Measurements from ENCODE around the gene ITPRID2.
"Not testable (repeated sequence)": the region's sequence is repeated elsewhere in the genome, so short reads cannot be mapped to it uniquely, and the experiment has no call there.

The ITPRID2 gene

GRCh38 chr2:181916726-181917718, 25.5 kb downstream of the ITPRID2 start:
- no peak for DNase-seq (ENCODE audit: low spot score)

GRCh38 chr2:181918188-181918587, 26.7 kb downstream of the ITPRID2 start:
- DNase-seq (ENCODE audit: low spot score) = no peak

- no peak for DNase-seq (ENCODE audit: low spot score)
Measured at GRCh38 chr2:181923121-181923520, 31.6 kb downstream of the ITPRID2 start.

DNA sequence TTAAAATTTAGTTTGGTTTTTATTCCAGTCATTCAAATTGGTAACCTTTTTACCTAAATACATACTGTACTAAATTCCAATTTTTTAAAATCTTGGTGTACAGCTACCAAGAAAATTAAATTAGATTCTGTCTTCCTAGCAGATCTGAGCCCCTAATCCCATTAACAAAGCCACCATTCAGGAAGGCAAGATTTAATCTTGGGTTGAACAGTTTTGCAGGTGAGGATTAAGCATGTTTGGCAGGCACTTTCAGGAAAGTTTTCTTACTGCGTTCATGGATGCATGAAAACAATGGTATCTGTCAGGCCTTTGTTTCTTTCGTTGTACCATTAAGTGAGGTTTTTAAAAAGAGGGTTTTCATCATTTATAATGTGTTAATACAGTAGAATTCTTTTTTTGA, 32.8 kb downstream of the ITPRID2 start:
- no peak for DNase-seq (ENCODE audit: low spot score)

- DNase-seq (ENCODE audit: low spot score) = no peak
Measured at GRCh38 chr2:181934694-181935093, 43.2 kb downstream of the ITPRID2 start.

- DNase-seq (ENCODE audit: low spot score) = peak; percentile 78
Measured at GRCh38 chr2:181937473-181937872, 45.9 kb downstream of the ITPRID2 start.

DNA sequence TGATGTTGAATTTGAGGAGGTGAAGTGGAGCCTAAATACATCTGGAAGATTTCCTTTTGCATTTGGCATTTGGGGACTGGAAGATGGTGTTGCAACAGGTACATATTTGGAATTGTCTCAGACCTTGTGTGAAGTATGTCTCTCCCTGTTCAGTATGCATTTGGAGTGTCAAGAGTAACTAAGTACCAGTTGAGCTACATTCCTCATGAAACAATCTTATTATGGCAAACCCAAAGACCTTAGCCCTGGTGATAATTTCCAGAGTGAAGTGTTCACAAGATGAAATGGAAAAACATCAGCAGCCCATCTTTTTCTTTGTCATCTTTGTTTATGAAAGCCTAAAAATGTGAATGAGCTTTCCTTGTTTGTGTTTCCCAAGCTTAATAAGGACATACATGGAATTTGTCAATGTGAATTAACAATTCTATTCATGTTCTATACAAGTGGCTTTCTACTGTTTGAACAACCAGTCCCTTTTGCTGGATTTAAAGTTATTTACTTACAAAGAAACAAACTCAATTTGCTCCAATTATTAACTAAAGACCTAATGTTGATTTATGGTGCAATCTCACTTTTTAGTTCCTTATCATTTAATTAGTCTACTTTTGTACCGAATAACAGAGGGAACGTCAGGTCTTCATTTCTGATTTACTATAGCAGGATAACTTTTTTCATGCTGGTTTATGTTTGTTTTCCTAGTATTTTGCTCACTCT, 52.0 kb downstream of the ITPRID2 start:
- no peak for DNase-seq (ENCODE audit: low spot score)

- no peak for DNase-seq (ENCODE audit: low spot score)
Measured at GRCh38 chr2:181944164-181944913, 52.8 kb downstream of the ITPRID2 start.

DNA sequence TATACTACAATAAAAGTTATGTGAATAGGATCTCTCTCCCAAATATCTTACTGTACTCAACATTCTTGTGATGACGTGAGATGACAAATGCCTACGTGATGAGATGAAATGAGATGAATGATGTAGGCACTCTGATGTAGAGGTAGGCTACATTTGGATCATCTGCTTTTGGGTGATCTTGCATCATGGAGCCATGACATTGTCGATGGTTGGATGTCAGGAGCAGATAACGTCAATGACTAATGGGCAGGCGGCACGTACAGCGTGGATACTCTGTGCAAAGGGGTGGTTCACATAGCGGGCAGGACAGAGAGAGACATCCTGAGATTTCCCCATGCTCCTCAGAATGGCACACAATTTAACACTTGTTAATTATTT, 53.4 kb downstream of the ITPRID2 start:
- no peak for DNase-seq (ENCODE audit: low spot score)

DNA sequence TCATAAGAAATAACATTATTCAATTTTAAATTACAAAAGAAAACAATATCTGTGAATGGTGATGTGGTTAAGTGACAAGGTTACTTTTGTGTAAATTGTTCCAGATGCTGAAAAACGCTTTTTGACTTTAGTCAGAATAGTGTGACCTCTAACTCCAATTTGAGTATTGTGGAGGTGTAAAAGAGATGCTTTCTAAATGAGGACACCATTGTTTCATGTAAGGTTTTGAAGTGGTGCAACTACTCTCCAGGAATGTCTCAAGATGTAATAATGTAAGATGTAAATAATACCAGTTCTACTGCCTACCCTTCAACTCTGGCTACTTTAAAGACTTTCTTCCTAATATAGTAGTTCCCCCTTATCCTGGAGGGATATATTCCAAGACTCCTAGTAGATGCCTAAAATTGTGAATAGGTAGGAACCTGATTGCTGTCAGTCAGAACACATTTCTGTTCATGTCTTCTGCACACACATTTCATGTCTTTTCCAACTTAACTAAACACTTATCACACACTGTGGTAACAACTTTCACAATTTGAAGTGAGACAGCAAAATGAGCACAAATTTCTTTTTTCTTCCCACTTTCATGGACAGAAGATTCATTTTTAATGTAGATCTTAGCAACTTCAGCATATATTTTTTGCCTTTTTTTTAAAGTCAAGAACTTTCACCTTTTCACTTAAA, 55.1 kb downstream of the ITPRID2 start:
- no peak for DNase-seq (ENCODE audit: low spot score)

DNA sequence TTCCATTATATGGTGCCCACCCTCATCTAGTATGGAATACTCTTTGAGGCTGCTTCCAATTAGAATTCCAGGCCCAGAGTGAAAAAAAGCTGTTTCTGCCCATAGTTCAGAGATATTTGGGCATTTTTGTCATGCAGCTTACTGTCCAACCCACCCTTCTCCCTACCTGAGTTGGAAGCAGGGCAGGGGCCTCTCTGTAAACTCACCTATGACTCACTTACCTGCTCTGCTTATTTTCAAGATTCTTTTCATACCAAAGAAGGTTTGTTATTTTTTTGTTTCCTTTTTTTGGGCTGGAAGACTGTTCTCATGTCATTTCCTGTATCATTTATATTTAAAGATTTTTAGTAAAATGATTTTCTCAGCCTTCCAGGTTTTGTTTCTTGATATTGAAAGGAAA, 55.7 kb downstream of the ITPRID2 start:
- no peak for DNase-seq (ENCODE audit: low spot score)

DNA sequence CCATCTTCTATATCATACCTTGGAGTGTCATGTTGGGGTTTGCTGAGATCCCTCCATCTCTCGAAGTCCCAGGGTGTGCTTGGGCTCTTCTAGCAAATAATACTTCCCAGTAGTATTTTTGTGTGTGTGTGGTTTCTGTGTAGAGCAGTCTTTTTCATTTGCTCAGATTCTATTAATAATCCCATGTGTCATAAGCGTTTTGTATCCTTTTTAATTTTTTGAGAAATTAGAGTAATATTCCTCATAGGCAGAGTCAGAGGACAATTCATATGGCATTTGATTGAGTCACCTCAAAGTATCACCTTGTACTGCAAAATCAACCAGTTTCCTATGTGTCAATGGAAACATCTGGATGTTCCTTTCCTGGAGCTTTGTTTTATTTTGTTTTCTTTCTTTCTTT, 56.7 kb downstream of the ITPRID2 start:
- DNase-seq (ENCODE audit: low spot score) = no peak

- DNase-seq (ENCODE audit: low spot score) = no peak
Measured at GRCh38 chr2:181949047-181949446, 57.5 kb downstream of the ITPRID2 start.

DNA sequence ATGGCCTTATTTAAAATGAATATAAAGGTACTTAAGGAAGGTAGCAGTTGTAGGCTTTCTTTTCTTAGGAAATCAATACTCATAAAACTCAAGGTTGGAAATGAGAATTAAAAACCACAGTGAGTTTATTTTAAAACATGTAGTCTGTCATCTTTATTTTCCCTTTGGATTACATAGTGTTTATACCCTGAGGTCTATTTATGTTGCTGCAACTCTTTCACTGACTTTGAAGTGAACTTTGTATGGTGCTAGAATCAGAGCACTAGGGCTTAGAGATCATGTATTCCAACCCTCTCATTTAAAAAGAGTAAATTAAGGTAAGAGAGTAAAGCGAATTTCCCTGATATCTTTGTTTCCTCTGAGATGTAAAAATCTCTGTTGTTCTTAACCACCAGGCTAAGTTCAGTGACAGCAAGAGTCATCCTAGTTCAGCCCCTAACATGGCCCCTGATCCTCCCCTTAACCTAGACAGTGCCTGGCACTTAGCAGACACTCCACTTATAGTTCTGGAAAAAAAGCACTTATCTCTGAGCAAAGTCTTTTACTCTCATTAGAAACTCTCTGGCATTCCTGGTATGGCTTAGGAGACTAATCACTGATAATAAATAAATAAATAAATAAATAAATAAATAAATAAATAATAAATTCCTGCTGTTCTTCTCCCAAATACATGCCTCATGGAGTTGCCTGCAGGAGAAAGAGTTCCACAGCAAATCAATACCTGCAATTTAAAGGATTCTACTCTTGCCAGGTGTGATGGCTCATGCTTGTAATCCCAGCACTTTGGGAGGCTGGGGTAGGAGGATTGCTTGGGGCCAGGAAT, 61.1 kb downstream of the ITPRID2 start:
- DNase-seq (ENCODE audit: low spot score) = no peak

DNA sequence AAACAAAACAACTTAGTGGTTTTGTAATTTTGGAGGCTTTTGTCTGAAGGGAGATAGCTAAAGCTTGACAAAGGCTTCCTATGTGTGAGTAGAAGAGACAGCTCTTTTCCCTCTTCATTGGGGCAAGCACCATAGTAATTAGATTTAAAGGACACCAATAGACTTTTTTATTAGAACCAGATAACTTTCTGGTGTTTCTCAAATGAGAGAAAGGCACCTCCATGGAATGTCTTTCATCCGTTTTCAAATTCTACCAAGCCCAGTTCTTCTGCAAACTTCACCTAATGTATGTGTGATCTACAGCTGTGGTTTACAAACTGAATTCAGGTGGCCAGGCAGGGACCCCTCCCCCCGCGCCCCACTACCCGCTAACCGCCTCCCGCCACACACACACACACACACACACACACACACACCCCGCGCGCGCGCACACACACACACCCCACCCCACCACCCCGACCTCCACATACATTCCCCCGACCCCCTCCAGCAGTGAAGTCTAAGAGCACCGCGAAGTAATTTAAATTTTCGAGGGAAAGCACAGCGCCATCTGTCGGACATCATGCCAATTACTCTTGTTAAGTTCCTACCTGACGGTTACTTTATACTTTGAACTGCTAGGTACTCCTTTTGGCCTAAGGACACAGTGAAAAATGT, 62.5 kb downstream of the ITPRID2 start:
- peak; percentile 77 for DNase-seq (ENCODE audit: low spot score)

- no peak for DNase-seq (ENCODE audit: low spot score)
Measured at GRCh38 chr2:181954538-181954883, 63.0 kb downstream of the ITPRID2 start.

- DNase-seq (ENCODE audit: low spot score) = no peak
Measured at GRCh38 chr2:181955010-181955409, 63.5 kb downstream of the ITPRID2 start.

- not testable (repeated sequence) for DNase-seq (ENCODE audit: low spot score)
Measured at GRCh38 chr2:181955866-181956265, 64.3 kb downstream of the ITPRID2 start.

DNA sequence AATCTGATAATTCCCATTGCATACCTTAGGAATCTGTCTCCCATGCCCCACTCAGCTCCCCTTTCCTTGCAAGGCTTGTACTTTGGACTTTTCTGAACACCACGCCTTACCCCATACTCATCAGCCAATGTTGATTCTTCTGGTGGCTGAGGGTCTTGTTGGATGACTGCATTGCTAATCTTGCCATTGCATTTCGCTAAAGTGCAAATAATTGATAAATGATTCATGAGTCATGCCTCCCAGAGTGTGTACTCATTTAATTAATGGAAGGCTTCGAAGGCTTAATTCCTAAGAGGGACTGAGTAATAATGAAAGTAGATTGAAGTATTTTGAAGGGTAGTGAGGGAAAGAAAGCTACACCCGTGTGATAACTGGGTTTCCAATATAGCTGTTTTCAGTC, 66.1 kb downstream of the ITPRID2 start:
- DNase-seq (ENCODE audit: low spot score) = no peak

- no peak for DNase-seq (ENCODE audit: low spot score)
Measured at GRCh38 chr2:181958726-181959125, 67.2 kb downstream of the ITPRID2 start.

DNA sequence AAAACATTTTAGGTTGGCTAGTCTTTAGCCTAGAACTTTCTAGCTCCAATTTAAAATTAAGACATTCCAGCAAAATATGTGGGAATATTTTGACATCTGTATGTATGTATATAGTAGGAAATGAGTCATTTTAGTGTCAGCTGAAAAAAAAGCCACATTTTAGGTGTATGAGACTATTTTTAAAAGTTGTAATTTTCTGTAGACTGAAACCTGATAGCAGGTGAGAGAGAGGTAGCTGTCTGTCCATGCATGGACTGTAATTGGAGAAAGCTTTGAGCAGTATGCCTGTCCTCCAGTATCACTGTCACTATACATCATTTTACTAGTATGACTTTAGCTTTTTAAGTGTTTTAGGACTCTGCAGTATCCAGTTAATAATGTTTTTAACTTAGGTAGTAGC, 68.0 kb downstream of the ITPRID2 start:
- DNase-seq (ENCODE audit: low spot score) = no peak

All from pons (tissue), 1 donor.